Skeletal muscle satellite cell (primary cell): ENCODE measurements around the gene TTC31.
A peak's percentile ranks its signal among the peaks of the same experiment; 100 is the strongest.
"Not testable (repeated sequence)": the region's sequence is repeated elsewhere in the genome, so short reads cannot be mapped to it uniquely, and the experiment has no call there.

ENCODE experiments used
- H3K27me3 ChIP-seq: 2 replicates; pipeline ENCODE4 v1.7.0; 2013; ENCODE audit warnings: low read length; ENCODE audit not compliant: control insufficient read depth, insufficient read depth
- H3K36me3 ChIP-seq: 2 replicates; pipeline ENCODE4 v1.7.0; 2013; ENCODE audit warnings: mild to moderate bottlenecking, control low read depth, low read length; ENCODE audit not compliant: insufficient read depth
- H3K4me1 ChIP-seq: 2 replicates; pipeline ENCODE4 v1.7.0; 2013; ENCODE audit warnings: low read length; ENCODE audit not compliant: control insufficient read depth, insufficient read depth
- H3K4me2 ChIP-seq: 2 replicates; pipeline ENCODE4 v1.7.0; 2013; ENCODE audit warnings: mild to moderate bottlenecking, low read length
- H3K4me3 ChIP-seq: 2 replicates; pipeline ENCODE4 v1.7.0; 2013; ENCODE audit warnings: low read length
- H3K9ac ChIP-seq: 2 replicates; pipeline ENCODE4 v1.7.0; 2013; ENCODE audit warnings: mild to moderate bottlenecking, low read depth, low read length, moderate library complexity
- H3K9me3 ChIP-seq: replicated peaks from 2 replicates; pipeline ENCODE4 v1.7.0; 2013; ENCODE audit warnings: mild to moderate bottlenecking, control low read depth, low read length

TTC31 gene

DNA sequence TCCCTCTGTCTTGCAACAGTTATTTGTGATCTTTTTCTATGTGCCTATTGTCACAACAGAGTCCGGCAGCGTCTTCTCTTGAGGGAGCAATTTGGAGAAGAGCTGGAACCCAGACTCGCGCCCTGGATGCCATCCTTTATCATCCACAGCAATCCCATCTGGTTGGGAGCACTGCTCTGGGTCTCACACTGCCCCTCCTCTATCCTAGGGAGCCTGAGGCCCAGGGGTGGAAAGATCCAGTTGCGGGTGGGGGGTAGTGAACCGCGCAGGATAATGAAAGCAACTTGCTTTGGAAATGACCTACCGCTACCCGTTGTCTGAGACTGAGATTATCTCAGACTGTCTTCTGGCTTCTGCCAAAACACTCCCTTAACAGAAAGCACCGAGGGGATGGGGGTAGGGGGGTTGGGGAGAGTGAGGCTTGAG, 23.9 kb upstream of the TTC31 start:
- peak overlapping the region; percentile 91 for H3K9ac ChIP-seq
- peak overlapping the region; percentile 93 for H3K4me2 ChIP-seq
- no peaks in the 10 kb centered on the region for H3K9me3 ChIP-seq
- H3K4me1 ChIP-seq = peaks cover 25% of the 10 kb centered on the region
- H3K4me3 ChIP-seq = peak overlapping the region; percentile 95
- no peaks in the 10 kb centered on the region for H3K27me3 ChIP-seq
- peaks cover 25% of the 10 kb centered on the region for H3K36me3 ChIP-seq

DNA sequence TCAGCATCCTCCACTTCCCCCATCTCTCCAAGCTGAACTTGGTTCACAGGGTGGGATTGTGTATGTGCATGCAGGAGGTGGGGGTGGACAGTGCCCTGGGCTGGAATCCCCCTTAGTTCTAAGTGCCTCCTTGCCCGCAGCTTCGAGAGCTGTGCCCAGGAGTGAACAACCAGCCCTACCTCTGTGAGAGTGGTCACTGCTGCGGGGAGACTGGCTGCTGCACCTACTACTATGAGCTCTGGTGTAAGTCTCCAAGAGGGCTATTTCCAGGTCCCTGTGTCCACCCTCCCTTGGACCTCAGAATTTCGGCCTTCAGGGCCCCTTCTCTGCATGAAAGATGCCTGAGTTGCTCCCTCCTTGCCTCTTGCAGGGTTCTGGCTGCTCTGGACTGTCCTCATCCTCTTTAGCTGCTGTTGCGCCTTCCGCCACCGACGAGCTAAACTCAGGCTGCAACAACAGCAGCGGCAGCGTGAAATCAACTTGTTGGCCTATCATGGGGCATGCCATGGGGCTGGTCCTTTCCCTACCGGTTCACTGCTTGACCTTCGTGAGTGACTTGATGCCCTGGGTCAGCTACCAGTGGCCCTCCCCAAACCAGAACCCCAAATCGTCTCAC, 23.3 kb upstream of the TTC31 start:
- H3K36me3 ChIP-seq = peaks cover 25% of the 10 kb centered on the region
- H3K9ac ChIP-seq, H3K9me3 ChIP-seq, H3K27me3 ChIP-seq: not testable (repeated sequence)
- H3K4me3 ChIP-seq = peak overlapping the region; percentile 95
- H3K4me2 ChIP-seq = peak overlapping the region; percentile 93
- peaks cover 22% of the 10 kb centered on the region for H3K4me1 ChIP-seq

DNA sequence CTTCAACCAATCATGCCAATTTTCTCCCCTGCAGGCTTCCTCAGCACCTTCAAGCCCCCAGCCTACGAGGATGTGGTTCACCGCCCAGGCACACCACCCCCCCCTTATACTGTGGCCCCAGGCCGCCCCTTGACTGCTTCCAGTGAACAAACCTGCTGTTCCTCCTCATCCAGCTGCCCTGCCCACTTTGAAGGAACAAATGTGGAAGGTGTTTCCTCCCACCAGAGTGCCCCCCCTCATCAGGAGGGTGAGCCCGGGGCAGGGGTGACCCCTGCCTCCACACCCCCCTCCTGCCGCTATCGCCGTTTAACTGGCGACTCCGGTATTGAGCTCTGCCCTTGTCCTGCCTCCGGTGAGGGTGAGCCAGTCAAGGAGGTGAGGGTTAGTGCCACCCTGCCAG, 22.7 kb upstream of the TTC31 start:
- not testable (repeated sequence) for H3K9ac ChIP-seq, H3K4me3 ChIP-seq, H3K9me3 ChIP-seq, H3K4me2 ChIP-seq, H3K27me3 ChIP-seq
- Histone ChIP-seq H3K36me3 (peaks cover 25% of the 10 kb centered on the region), H3K4me1 (peaks cover 21% of the 10 kb centered on the region)

DNA sequence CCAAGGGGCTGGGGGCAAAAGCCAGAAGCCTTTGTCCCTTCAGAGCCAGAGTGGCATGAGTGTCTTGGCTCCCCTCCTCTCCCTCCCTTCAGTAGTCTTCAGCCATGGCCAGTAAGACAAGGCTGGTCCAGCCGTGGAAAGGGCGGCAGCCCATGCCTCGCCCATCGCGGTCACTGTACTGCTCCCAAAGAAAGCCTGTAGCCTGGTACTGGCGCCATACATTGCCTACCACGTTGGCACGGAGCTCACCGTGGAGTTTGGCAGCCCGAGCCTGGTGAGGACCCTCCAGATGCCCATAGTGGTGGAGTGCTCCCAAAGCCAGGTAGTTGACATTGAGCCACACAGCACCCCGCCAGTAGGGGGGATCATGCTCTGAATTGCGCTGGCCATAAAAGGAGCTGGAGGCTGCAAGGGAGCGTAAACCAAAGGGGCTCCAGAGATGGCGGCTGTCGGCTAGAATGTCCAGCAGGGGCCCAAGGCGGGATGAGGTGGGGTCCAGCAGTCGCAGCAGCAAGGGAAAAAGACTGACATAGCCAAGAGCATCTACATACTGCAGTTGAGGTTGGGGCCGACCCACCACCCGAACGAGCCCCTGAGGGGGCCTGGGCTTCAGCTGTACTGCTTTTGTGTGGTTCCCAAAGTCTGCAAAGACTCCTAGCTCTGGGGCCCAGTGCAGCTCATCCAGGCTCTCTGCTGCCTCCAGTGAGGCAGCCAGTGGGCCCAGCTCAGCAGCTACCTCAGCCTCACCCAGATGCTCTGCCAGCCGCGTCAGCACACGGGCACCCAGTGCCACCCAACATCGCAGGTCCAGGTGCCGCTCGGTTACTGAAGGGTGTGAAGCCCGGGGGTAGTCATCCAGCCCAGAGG, 21.5 kb upstream of the TTC31 start:
- no peak overlapping the region for H3K9ac ChIP-seq
- no peaks in the 10 kb centered on the region for H3K9me3 ChIP-seq
- H3K4me2 ChIP-seq = no peak overlapping the region
- peaks cover 16% of the 10 kb centered on the region for H3K4me1 ChIP-seq
- H3K4me3 ChIP-seq = no peak overlapping the region
- H3K36me3 ChIP-seq = peaks cover 24% of the 10 kb centered on the region
- no peaks in the 10 kb centered on the region for H3K27me3 ChIP-seq

DNA sequence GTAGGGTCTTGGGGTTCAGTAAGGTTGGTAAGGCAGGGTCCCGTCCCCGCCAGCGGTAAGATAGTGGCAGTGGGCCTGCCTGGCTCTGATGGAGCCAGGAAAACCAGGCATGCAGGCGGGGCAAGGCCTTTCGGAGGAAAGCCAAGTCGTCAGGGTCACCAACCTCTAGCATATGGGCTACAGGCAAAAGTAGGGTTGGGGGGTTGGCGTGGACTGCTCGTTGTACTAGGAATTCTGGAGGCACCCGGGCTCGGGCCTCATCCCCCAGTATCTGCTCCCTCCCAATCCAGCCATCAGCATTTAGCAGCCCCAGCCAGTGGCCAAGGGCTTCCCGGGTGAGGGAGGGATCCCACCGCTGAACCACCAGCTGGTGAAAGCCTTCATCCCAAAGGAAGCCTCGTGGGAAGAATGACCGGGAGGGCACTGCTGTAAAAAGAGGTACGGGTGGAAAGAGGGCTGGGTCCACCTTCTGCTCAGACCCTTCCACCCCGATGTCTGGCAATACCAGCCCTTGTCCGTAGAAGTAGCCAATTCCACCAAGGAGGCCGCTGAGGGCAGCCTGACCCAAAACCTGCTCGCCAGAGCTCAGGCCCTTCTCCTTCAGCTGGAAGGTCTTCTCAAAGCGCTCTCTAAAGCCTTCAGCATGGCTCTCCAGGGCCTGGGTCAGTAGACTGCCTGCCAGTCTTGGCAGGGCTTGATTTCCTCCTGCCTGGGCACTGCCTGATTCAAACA, 20.7 kb upstream of the TTC31 start:
- no peaks in the 10 kb centered on the region for H3K9me3 ChIP-seq
- H3K4me2 ChIP-seq = no peak overlapping the region
- H3K4me3 ChIP-seq = no peak overlapping the region
- H3K4me1 ChIP-seq = peaks cover 11% of the 10 kb centered on the region
- no peaks in the 10 kb centered on the region for H3K27me3 ChIP-seq
- H3K36me3 ChIP-seq = peaks cover 20% of the 10 kb centered on the region
- H3K9ac ChIP-seq = no peak overlapping the region

GRCh38 chr2:74462786-74463105, 20.1 kb upstream of the TTC31 start:
- no peaks in the 10 kb centered on the region for H3K27me3 ChIP-seq
- H3K4me3 ChIP-seq = no peak overlapping the region
- no peak overlapping the region for H3K9ac ChIP-seq
- peaks cover 20% of the 10 kb centered on the region for H3K36me3 ChIP-seq
- H3K4me2 ChIP-seq = no peak overlapping the region
- peaks cover 11% of the 10 kb centered on the region for H3K4me1 ChIP-seq
- no peaks in the 10 kb centered on the region for H3K9me3 ChIP-seq

- Histone ChIP-seq H3K4me3 (peak overlapping the region; percentile 100), H3K9ac (peak overlapping the region; percentile 97), H3K4me1 (peaks cover 9% of the 10 kb centered on the region), H3K27me3 (no peaks in the 10 kb centered on the region), H3K9me3 (no peaks in the 10 kb centered on the region), H3K36me3 (peaks cover 20% of the 10 kb centered on the region), H3K4me2 (peak overlapping the region; percentile 100)
Observed at GRCh38 chr2:74464406-74464805, 18.5 kb upstream of the TTC31 start.

- H3K4me3 ChIP-seq, H3K9me3 ChIP-seq, H3K4me2 ChIP-seq, H3K9ac ChIP-seq, H3K27me3 ChIP-seq: not testable (repeated sequence)
- peaks cover 18% of the 10 kb centered on the region for H3K4me1 ChIP-seq
- H3K36me3 ChIP-seq = peaks cover 11% of the 10 kb centered on the region
Observed at GRCh38 chr2:74470742-74471141, 12.1 kb upstream of the TTC31 start.

- Histone ChIP-seq H3K27me3 (no peaks in the 10 kb centered on the region), H3K36me3 (peaks cover 11% of the 10 kb centered on the region), H3K4me2 (peak overlapping the region; percentile 93), H3K9ac (peak overlapping the region; percentile 91), H3K4me3 (peak overlapping the region; percentile 89), H3K4me1 (peaks cover 14% of the 10 kb centered on the region), H3K9me3 (no peaks in the 10 kb centered on the region)
Observed at GRCh38 chr2:74471332-74472065, 11.4 kb upstream of the TTC31 start.

GRCh38 chr2:74472086-74472944, 10.6 kb upstream of the TTC31 start, which contains the start of gene MRPL53:
TSS of gene MRPL53 (minus strand) at chr2:74472680. CDS start at chr2:74472660, 20 bp downstream.
- Histone ChIP-seq H3K4me2 (peak within 1 kb of the TSS; percentile 93), H3K4me3 (peak within 1 kb of the TSS; percentile 89), H3K4me1 (peaks cover 14% of the 10 kb centered on the region), H3K36me3 (peaks cover 18% of the 10 kb centered on the region), H3K9me3 (no peaks in the 10 kb centered on the region), H3K9ac (peak within 1 kb of the TSS; percentile 91), H3K27me3 (no peaks in the 10 kb centered on the region)
